G401 (cell line): Measurements from ENCODE around the gene MEOX2. TPM values are rescaled to one million over a fixed set of nuclear protein-coding genes. Genes with fewer than 3 reads are reported as not detected.

Source experiments
- DNase-seq: peaks from one replicate; pipeline ENCODE4 v3.0.0-alpha.2; 2015; ENCODE audit warnings: low spot score
- in situ Hi-C: cut with HindIII; loops from 2 replicates; pipeline ENCODE4 v1.10.0; 2016; ENCODE audit warnings: low sequenced_read_pairs, mixed read lengths
- total RNA-seq: library from RNA; depleted of rRNA; stranded (reverse); fragments of >200 nt; shearing (Covaris generic); gene quantifications from 2 replicates; pipeline ENCODE4 v1.2.3, GENCODE V29; 2014

MEOX2 gene
- total RNA-seq, 1 experiment from 2014 or later: not detected

- in situ Hi-C loops: no loop called here
- no peak for DNase-seq
Observed at GRCh38 chr7:15625466-15625865, 61.0 kb downstream of the MEOX2 start.

GRCh38 chr7:15621468-15621867 lies 65.0 kb downstream of the MEOX2 start:
- in situ Hi-C loops: no loop called here

GRCh38 chr7:15620491-15621185 lies 65.8 kb downstream of the MEOX2 start:
- no peak for DNase-seq
- in situ Hi-C loops: no loop called here

More at GRCh38 chr7:15621468-15621867, 65.0 kb downstream of the MEOX2 start:
- no peak for DNase-seq

DNA sequence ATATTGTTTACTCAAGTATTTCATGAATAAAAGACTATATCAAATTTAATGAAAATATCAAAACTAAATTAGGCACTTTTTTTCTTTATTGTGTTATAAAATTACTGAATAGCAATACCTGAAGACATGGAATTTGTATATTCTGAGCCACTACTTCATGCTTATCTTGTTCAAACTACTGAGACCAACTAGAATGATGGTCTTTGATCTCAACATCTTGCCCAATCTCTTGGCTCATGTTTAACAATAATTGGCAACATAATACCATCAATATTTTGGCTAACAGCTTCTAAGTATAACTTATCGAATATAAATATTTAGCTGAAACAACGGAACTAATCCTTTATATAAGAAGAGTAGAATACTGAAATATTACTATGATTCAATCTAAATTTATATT lies 68.2 kb downstream of the MEOX2 start:
- in situ Hi-C loops: no loop called here
- DNase-seq: no peak

- in situ Hi-C loops: no loop called here
- DNase-seq: no peak
Observed at GRCh38 chr7:15612205-15612604, 74.3 kb downstream of the MEOX2 start.

DNA sequence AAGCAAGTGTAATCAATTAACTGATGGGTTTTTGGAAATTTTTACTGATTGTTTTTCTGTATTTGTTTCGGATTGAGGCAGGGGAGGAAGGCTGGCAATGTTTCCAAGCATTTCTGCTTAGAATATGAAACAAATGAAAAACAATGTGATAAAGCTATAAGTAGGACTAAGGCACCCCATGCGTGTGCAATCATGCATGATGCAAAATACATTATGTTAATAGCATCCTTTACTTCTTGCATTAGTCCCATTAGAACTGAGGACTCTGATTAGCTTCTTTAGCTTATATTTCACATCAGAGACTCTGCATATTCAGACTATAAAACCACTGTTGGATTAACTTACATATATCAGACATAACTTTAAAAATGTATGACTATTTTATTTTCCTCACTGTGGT lies 76.0 kb downstream of the MEOX2 start:
- in situ Hi-C loops: no loop called here
- no peak for DNase-seq

GRCh38 chr7:15609287-15609686 lies 77.2 kb downstream of the MEOX2 start:
- in situ Hi-C loops: no loop called here
- DNase-seq: no peak

DNA sequence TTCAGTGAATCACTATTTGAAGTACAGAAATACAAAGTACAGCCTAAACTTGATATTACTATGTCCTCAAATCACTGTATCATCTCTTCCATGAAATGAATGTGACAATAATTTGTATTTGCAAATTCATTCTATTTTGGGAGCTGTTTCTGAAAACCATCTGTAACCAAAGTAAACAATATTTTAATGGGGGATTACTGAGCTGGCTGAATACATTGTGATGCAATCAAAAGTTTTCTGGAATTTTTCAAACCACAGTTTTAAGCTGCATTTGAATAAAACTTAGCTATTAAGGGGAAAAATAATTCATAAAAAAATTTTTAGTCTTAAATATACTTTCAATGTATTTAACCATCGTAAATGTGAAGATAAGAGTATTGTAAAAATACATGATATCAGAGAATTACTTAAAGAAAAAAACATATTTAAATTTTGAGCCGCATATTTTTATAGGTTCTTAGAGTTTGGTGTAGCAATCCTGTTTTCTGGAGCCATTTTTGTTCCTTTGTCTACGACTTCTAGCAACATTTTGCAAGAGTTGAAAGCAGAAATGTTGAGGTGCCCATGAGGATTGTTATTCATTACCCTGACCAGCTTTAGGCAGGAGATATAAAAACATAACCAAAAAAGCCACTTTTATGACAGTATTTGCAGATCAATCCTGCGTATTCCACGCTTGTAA lies 78.8 kb downstream of the MEOX2 start:
- in situ Hi-C loops: no loop called here

DNA sequence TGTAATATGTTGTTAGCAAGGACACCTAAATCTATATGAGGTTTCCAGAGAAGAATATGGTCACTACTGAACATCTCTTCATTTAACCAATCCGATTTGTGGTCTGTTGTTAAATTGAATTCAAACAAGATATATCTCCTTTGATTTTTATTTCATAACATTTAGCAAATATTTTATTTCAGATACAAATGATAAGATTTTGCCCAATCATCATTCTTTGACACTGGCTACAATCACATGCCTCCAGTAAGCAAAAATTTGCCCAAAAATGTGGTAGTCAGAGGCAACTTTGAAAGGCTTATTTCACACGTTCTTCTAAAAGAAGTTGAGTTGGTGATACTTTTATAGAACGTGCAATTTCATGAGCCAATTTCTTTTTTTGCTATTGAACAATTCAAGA lies 79.9 kb downstream of the MEOX2 start:
- in situ Hi-C loops: no loop called here
- DNase-seq: no peak

More for the DNA sequence above, 78.8 kb downstream of the MEOX2 start:
- no peak for DNase-seq

- DNase-seq: no peak
- in situ Hi-C loops: no loop called here
Observed at GRCh38 chr7:15604166-15604565, 82.3 kb downstream of the MEOX2 start.

- no peak for DNase-seq
- in situ Hi-C loops: no loop called here
Observed at GRCh38 chr7:15603124-15603523, 83.4 kb downstream of the MEOX2 start.

DNA sequence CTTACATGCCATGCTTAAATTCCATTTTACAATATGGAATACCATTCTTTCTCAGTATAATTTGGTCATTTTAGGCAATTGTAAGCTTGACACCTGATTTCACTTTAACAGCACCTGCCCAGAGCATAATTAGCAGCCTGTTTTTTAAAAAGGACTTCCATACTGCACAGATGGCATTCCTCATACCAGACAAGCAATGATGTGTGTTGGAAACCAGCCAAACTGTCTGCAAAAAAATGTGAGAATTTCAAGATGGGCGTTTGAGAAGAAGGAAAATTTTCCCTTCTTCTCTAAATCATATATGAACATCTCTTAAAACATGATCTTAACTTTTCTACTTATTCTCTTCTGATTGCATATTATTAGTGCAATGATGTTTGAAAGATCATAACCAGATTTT lies 84.2 kb downstream of the MEOX2 start:
- DNase-seq: peak; percentile 17

DNA sequence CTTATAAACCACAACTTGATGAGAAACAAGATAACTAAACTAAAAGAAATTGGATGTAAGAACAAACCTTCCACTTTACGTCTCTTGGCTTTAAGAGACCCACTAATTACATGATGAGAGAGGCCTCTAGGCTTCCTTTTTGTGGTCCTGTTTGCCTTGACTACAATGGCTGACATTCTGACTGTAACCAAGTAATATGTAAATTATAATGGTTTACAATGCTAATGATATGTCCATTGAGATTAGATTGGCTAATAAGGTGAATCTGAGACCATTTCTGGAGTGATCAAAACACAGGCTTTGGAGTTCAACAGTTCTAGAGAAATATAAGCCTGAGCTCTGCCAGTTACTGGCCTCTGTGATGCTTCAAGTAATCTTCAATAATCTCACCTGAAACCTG lies 85.3 kb downstream of the MEOX2 start:
- in situ Hi-C loops: no loop called here

More for the DNA sequence above, 84.2 kb downstream of the MEOX2 start:
- in situ Hi-C loops: no loop called here

GRCh38 chr7:15600298-15600697 lies 86.2 kb downstream of the MEOX2 start:
- in situ Hi-C loops: no loop called here
- no peak for DNase-seq

More for the DNA sequence above, 85.3 kb downstream of the MEOX2 start:
- no peak for DNase-seq

- no peak for DNase-seq
- in situ Hi-C loops: no loop called here
Observed at GRCh38 chr7:15594461-15594860, 92.0 kb downstream of the MEOX2 start.

- DNase-seq: no peak
- in situ Hi-C loops: no loop called here
Observed at GRCh38 chr7:15593382-15593781, 93.1 kb downstream of the MEOX2 start.

DNA sequence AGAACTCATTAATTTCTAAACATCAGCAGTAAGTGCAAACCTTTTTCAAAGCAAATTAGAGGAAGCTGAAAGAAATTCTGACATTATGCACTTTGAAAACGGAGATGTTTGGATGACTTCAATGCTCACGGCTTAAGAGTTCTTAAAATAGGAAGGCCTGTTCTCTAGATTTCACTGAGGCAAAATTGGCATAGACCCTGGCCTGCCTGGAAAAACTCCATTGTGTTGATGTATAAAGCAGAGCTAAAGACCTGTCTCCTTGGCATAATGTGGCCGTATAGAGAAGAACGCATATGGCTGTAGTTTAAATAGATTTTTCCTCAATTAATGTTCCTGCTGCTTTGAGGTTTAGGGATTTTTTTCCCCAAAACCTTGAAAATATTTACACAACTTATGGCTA lies 100.2 kb downstream of the MEOX2 start:
- in situ Hi-C loops: no loop called here
- no peak for DNase-seq

GRCh38 chr7:15584575-15584974 lies 101.9 kb downstream of the MEOX2 start:
- in situ Hi-C loops: no loop called here
- DNase-seq: no peak

- in situ Hi-C loops: no loop called here
Observed at GRCh38 chr7:15582773-15583172, 103.7 kb downstream of the MEOX2 start.

GRCh38 chr7:15581352-15581951 lies 105.0 kb downstream of the MEOX2 start:
- no peak for DNase-seq
- in situ Hi-C loops: no loop called here

More at GRCh38 chr7:15582773-15583172, 103.7 kb downstream of the MEOX2 start:
- no peak for DNase-seq
